NCI-H1694 (cell line): Measurements from ENCODE around the gene MMP27.
"Not testable (repeated sequence)": the region's sequence is repeated elsewhere in the genome, so short reads cannot be mapped to it uniquely, and the experiment has no call there.

Experiments used
- DNase-seq: peaks from one replicate; lab custom pipeline; 2025; lab: John Stamatoyannopoulos, UW

Gene MMP27

GRCh38 chr11:102705626-102706025, at the start of gene MMP27:
Gene MMP27 (minus strand): TSS chr11:102705769. CDS start chr11:102705714, 55 bp downstream.
- no peak for DNase-seq

GRCh38 chr11:102753267-102753666, 47.7 kb upstream of the MMP27 start:
- DNase-seq = no peak

- no peak for DNase-seq
Measured at GRCh38 chr11:102751673-102752072, 46.1 kb upstream of the MMP27 start.

- DNase-seq = no peak
Measured at GRCh38 chr11:102749101-102749722, 43.6 kb upstream of the MMP27 start.

GRCh38 chr11:102746746-102747578, 41.4 kb upstream of the MMP27 start:
- not testable (repeated sequence) for DNase-seq

GRCh38 chr11:102734650-102735049, 29.1 kb upstream of the MMP27 start:
- DNase-seq = no peak

- no peak for DNase-seq
Measured at GRCh38 chr11:102733232-102733875, 27.8 kb upstream of the MMP27 start.

GRCh38 chr11:102730944-102731343, 25.4 kb upstream of the MMP27 start:
- DNase-seq = not testable (repeated sequence)

- no peak for DNase-seq
Measured at GRCh38 chr11:102729849-102730815, 24.6 kb upstream of the MMP27 start.

GRCh38 chr11:102727890-102728289, 22.3 kb upstream of the MMP27 start:
- DNase-seq = no peak

- no peak for DNase-seq
Measured at GRCh38 chr11:102724904-102725500, 19.4 kb upstream of the MMP27 start, which contains the start of gene MMP8. Gene MMP8 (minus strand): TSS chr11:102724954. CDS start chr11:102724855, 99 bp downstream.

GRCh38 chr11:102722821-102723220, 17.3 kb upstream of the MMP27 start:
- DNase-seq = no peak

GRCh38 chr11:102719620-102720277, 14.2 kb upstream of the MMP27 start:
- DNase-seq = no peak

- DNase-seq = no peak
Measured at GRCh38 chr11:102717280-102717679, 11.7 kb upstream of the MMP27 start.

GRCh38 chr11:102716527-102716926, 11.0 kb upstream of the MMP27 start:
- no peak for DNase-seq

- DNase-seq = no peak
Measured at GRCh38 chr11:102712137-102712536, 6.6 kb upstream of the MMP27 start.

- DNase-seq = no peak
Measured at GRCh38 chr11:102709201-102709945, 3.8 kb upstream of the MMP27 start.

GRCh38 chr11:102708654-102709053, 3.1 kb upstream of the MMP27 start:
- DNase-seq = no peak

GRCh38 chr11:102704841-102705240, 728 bp downstream of the MMP27 start:
- DNase-seq = no peak
